GM21825 (cell line): ENCODE measurements around the gene SPI1.
"Not testable (repeated sequence)": the region's sequence is repeated elsewhere in the genome, so short reads cannot be mapped to it uniquely, and the experiment has no call there.

Source experiments
- ATAC-seq: cut with Tn5 transposase; IDR thresholded peaks from one replicate; pipeline ENCODE4 v1.9.1; 2021; ENCODE audit warnings: mild to moderate bottlenecking, moderate library complexity; ENCODE audit not compliant: unreplicated experiment

Gene SPI1

DNA sequence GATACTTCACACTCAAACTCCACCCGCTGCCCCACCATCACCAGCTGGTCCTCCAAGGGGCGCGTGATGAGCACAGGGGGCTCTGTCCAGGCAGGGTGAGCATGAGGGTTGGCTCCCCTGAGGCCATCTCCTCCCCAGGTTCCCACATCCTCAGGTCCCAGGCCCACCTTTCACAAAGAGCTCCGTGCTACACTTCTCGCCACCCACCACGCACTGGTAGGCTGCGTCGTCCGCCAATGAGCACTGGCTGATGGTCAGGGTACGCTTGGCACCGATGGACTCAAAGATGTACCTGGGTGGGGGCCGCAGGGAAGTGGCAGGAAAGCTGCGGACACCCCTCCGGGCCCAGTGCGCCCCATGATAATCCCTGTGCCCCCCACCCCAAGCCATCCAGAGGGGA, 35.5 kb downstream of the SPI1 start:
- ATAC-seq, result no peak

DNA sequence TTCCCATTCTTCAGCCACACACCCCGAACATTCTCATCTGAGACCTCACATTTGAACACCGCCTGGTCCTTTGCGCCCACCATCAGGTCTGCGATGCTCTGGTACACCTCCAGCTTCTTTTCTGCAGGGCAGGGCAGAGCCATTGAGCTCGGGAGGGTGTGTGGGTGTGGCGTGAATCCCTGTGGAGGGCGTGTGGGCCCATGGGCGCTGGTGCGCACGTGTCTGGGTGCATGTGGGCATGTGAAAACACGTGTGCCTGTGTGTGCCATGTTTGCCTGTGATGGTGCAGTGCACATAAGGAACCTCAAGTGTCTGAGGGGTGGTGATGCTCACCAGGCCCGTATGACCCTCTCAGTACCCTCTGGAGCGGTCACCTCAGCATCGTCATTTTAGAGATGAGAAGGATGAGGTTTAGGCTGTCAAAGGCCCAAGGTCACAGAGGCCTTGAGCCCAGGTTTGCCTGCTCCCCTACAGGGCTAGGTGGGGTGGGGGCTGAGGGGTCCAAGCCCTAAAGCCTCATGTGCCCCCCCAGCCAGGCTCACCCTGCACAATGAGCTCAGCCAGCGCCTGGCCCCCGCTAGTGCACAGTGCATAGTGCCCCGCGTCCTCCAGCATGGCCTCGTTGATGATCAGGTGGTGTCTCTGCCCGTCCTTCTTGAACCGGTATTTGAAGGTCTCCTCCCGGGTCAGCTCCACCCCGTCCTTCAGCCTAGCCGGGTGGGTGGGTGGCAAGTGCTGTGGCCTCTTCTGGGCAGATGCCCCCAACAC, 36.1 kb downstream of the SPI1 start:
- no peak for ATAC-seq

DNA sequence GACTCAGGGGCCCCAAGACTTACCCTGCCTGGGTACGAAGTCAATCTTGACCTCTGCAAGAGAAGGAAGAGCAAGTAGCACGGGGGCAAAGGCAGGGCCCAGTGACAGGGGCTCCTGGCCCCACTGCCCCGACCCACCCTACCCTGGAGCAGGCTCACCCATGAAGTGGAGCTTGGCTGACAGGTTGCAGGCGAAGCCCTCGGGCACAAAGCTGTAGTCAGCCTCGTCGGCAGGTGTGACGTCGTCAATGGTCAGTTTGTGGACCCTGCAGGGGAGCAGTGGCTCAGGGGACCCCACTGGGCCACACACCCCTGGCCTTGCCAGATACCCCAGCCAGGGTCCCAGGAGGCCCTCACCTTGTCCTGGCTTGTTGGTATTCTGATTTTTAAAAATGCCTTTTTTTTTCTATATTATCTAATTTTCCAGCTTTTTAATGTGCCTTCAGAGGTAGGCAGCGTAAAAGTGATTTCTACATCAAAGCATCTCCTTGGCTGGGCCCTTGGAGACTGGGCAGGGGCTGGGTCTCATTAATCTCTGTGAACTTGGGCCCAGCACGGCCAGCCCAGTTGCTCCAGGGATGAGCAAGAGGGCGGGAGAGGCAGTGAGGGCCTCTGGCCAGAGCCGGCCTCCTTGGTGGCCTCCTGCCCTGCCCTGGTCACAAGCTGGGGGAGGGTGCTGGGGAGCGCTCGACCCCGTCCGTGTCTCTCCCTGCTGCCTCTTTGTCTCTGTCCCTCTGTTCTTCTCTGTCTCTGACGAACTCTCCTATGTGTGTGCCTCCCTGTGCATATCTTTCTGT, 37.2 kb downstream of the SPI1 start:
- ATAC-seq, result no peak

DNA sequence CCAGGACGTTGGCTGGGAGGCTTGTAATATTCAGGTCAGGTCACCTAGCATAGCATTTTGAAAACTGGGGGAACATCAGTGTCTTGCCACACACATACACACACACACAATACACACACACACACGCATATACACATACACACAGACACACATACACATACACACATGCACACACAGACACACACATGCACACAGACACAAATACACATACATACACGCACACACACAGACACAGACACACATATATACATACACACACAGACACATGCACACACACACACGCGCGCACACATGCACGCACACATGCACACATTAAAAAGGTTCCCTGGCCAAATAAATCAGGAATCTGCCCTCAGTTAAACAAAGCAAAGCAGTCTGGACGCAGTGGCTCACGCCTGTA, 38.3 kb downstream of the SPI1 start:
- no peak for ATAC-seq

DNA sequence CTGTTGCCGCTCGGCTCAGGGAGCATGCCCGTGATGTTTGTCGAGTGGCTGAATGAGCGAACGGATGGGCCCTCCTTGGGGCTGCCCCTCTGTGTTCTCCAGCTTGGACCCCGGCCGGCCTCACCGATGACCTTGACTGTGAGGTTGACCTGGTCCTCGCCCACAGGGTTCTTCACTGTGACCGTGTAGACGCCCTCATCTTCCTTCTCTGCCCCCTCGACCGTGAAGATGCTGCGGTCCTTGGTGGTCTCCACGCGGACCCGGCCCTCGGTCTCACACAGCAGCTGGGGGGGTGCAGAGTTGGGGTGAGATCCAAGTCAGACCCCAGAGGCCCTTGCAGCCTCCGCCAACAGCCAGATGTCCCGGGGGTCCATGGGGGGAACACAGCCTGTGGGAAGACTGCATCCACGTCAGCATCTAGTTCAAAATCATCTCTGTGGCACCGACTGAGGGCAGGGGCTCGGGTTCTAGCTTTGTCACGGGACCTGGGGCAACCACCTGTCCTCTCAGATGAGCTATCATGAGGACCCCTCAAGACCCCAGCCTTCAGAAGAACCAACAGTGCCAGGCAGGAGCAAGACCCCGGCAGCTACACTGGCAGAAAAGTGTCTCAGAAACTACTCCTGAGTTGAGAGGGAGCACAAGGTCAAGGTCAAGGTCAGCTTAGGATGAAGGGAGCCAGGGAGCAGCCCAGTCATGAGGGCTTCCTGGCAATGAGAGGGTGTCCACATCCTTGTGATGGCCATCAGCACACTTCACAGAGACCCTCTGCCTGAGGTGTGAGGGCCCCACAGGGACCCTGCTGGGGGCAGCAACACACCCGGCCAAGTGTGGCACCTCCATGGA, 39.7 kb downstream of the SPI1 start:
- ATAC-seq, result no peak

DNA sequence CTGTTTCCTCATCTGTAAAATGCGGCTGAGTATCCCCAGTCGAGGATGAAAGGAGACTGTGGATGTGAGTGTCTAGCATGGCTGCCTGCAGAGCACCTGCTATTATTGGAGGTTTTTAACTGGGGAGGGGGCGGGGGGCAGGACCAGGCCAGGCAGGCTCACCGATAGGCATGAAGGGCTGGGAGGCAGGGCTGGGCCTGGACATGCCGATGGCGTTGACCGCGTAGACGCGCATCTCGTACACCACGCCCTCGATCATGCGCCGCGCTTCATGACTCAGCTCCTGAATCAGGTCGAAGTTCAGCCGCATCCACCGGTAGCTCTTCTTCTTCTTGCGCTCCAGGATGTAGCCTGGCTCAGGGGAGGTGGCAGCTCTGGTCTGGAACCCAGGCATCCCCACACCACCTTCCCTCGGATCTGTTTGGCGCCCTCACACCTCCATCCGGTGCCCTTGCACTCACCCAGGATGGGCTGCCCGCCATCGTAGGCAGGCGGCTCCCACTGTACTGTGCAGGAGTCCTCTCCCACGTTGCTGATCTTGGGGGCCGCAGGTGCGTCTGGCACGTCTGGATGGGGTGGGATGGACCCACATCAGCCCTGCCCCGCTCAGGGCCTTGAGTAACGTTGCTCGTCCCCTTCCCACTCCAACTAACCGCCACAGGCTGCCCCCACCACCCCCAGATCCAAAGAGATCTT, 41.0 kb downstream of the SPI1 start:
- ATAC-seq, result no peak

DNA sequence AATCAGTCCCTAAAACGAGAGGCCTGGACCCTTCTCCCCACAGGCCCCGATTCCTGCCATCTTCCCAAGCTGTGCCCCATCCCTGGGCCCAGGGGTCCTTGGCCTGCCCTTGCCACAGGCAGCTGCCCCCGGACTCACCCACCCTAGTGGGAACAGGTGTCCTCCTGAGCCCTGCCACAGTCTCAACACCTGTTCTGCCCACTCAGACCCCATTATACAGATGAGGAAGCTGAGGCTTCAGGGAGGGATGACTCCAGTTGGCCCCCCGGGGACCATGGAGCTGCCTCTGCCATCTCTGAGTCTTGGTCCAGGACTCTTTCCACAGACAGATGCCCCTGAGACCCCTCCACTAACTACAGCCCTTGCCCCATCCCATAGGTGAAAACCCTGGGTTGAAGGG, 41.8 kb downstream of the SPI1 start:
- no peak for ATAC-seq

DNA sequence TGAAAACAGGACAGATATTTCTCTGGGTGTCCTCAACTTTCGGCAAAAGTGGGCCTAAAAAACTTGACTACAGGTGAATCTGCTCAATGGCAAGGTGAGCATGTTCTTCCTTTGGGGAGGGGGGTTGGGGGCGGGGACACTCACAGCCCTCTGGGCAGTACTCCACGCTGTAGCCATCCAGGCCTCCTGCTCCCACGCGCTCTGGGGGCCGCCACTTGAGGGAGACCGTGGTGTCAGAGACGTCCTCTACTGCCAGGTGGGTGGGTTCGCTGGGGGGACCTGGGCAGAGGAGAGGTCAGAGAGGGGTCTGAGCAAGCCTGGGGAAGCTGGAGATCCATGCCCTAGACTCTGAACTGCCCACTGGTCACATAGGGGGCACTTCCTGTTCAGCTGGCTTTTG, 42.6 kb downstream of the SPI1 start:
- ATAC-seq, result no peak

DNA sequence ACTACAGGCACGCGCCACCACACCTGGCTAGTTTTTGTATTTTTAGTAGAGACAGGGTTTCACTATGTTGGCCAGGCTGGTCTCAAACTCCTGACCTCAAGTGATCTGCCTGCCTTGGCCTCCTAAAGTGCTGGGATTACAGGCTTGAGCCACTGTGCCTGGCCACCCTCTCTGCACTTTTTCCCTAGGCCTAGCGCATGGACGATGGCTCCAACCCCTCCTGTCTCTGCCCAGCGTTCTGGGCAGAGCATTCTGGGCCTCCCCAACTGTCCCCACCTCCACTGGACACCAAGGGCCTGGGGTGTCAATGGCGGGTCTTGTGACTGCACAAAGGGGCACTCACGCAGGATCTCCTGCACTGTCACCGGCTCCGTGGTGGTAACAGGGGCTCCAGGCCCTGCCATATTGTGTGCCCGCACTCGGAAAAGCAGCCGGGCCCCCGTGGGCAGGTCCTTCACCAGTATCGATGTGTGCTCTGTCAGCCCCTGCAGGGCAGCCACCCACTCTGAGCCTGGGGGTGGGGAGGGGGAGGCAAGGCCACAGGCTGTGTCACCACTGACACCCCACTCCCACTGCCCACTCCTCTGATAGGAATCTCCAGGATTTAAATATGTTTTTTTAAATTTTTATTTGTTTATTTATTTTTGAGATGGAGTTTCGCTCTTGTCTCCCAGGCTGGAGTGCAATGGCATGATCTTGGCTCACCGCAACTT, 43.5 kb downstream of the SPI1 start:
- ATAC-seq, result not testable (repeated sequence)

DNA sequence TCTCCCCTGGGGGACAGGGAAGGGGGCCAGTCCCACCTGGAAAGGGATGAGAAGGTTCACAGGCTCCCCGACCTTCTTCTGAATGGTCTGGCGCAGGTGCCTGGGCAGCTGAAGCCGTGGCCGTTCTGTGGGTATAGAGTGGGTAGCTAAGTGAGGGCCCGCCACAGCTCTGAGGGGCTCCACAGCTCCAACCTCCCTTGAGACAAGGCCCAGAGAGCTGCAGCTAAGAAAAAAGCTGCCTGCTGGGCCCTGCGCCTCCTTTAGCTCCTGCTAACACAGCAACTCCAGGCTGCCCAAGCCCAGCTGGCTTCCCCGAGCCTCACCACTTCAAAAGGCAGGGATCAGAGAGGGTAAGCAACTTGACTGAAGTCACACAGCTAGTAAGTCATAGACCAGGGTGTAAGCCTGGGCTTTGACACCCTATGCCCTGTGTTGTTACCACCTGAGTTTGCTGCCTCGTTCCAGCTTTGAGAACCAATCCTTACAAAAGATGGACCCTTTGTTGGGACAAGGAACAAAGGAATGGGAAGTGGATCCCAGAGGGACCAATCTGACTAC, 44.4 kb downstream of the SPI1 start:
- ATAC-seq, result no peak

DNA sequence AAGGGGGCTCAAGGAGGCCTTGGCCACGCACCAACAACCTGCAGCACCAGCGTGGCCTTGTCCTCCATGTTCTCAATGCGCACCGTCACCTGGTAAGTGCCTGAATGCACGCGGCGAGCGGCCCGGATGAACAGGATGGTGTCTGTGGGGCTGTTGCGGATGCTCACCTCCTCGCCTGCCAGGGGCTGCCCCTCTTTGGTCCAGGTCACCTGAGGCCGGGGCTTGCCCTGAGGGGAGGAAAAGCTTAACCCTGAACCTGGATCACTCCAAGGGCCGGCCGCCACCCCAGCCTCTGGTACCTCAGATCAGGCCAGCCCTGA, 44.9 kb downstream of the SPI1 start:
- ATAC-seq, result no peak

DNA sequence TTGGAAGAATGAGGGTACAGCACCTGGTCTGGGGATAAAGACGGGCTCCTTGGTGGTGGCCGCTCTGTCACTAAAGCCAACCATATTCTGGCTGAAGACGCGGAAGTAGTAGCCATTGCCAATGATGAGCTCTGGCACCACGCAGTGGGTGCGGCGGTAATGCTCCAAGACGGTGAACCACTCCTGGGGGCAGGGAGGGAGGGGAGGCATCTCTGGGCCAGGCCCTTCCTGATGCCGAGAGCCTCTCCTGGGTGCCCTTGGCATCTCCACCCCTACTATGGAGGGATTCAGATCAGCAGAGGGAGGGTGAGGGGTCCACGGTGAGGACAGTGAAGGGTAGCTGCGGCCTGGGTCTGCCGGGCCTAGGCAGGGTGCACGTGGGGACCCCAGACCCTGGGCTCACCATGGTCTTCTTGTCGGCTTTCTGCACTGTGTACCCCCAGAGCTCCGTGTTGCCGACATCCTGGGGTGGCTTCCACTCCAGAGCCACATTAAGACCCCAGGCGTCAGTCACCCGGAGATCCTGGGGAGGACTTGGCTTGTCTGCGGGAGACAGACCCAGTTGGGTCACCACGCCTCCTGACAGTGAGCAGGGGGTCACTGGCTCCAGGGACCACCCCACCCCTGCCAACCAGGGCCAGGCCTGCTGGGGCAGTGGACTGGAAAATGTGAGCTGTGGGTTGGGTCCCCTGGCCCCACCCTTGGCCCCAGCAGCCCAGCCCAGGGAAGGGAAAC, 45.4 kb downstream of the SPI1 start:
- ATAC-seq, result no peak

DNA sequence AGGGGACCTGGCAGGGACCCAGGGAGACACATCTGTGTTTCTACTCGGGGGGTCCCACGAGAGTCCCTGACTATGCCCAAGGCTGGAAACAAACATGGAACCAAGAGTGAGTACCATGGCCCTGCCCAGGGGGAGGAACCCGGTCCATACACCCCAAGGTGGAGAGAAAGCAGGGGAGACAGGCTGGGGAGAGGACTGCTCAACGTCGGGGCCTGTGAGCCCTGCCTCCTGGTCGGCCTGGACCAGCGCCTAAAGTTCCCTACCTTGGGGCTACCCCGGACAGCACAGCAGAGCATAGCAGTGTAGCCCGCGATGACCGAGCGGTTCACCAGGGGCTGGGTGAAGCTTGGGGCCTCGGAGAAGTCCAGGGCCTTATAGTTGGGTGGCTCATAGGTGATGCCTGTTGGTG, 46.0 kb downstream of the SPI1 start:
- no peak for ATAC-seq

DNA sequence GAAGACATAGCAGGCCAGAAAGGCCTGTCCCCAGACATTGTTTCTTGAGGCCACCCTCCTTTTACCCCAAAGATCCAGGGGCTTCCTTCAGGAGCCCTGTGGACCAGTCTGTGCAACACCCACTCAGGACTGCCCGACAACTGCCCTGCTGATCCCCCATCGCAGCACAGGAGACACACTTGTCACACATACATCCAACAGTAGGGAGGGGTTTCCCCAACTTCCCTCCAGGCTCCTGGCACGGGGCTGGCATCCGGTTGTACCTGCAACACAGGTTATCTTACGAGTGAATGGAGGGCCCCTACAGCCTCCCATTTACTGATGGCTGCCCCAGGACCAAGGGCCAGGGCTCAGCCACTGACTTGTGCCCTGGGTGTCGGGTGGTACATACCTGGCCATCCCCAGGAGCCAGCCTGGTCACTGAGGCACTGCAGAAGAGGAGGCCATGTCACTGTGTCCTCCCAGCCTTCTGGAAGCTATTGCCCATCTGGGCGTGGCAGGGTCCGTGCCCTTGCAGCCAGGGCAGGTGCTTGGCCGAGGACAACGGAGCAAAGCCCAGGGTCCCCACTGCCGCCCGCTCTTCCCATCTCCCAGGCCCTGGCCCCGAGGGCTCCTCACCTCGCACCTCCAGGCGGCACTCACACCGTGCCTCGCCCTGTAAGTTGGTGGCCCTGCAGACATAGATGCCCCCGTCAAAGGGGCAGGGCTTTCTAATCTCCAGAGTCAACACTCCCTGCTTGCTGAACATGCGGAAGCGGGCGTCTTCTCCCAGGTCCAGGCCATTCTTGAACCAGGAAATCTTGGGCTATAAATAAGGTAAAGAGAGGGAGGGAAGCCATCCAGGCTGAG, 46.7 kb downstream of the SPI1 start:
- ATAC-seq, result no peak

DNA sequence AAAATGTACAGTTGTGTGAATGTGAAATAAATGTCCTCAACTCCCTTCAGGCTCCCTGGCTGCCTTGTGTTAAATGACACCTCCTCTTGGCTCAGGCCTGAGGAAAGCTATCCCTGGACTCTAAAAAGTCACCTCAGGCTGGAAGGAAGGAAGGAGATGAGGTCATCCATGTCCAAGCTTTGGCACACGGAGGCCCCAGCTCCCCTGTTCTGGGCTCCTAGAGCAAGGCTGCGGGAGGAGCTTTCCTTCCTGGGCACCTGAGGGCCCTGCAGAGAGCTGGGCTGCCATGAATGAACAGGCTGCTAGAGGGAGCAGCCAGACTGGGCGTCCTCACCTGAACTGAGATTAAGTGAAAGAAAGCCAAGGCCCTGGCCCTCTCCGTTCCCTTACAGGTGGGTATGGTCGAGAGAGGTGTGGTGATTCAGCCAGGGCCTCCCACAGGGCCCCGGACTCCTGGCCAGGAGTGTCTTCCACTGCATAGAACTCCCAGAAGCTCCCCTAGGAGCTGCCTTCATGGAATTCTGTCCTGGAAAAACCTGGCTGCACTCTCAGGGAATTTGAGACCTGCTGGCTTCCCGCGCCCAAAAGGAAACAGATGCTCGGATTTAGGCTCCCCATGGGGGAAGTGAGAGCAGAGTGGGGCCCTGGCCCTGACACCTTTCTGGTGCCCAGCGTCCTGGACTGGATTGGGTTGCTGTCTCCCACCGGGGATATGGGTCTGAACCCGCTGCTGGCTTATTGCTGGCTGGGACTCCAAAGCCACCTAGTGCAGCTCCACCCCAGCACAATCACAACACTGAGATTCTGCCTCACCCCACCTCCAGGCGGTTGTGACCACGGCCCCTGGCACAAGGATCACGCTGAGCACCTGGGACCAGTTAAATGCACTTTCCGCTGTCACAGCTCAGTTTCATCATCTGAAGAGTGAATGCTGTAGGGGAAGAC, 48.1 kb downstream of the SPI1 start:
- no peak for ATAC-seq

DNA sequence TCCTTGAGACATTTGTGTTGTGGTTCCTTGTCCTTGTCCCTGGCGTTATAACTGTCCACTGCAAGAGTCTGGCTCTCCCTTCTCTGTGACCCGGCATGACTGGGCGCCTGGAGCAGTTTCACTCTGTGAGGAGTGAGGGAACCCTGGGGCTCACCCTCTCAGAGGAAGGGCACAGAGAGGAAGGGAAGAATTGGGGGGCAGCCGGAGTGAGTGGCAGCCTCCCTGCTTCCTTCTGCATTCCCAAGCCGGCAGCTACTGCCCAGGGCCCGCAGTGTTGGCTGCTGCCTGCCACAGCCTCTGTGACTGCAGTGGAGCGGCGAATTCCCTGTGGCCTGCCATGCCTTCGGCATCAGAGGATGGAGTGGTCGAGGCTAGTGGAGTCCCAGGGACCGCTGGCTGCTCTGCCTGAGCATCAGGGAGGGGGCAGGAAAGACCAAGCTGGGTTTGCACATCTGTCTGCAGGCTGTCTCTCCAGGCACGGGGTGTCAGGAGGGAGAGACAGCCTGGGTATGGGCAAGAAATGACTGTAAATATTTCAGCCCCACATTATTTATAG, 48.8 kb downstream of the SPI1 start:
- no peak for ATAC-seq
